Smooth muscle cell (in vitro differentiated cells): Measurements from ENCODE around the gene ANGPTL8. TPM values are rescaled to one million over a fixed set of nuclear protein-coding genes. Genes with fewer than 3 reads are reported as not detected.

Experiments used
- DNase-seq: peaks from one replicate; lab custom pipeline; 2025; ENCODE audit not compliant: unreplicated experiment; lab: John Stamatoyannopoulos, UW
- H2AFZ ChIP-seq: fragments of 200-600 bp; sonication (generic); 2 replicates; pipeline ENCODE4 v1.6.0; 2016; ENCODE audit warnings: antibody characterized with exemption, low read depth, mild to moderate bottlenecking
- H3F3A ChIP-seq: fragments of 200-600 bp; sonication (generic); 2 replicates; pipeline ENCODE4 v1.6.0; 2017; ENCODE audit warnings: antibody characterized with exemption, low read depth
- H3K27ac ChIP-seq: fragments of 200-600 bp; sonication (generic); 2 replicates; pipeline ENCODE4 v1.5.1; 2016; ENCODE audit warnings: low read depth, mild to moderate bottlenecking
- H3K27me3 ChIP-seq: fragments of 200-600 bp; sonication (generic); 2 replicates; pipeline ENCODE4 v1.6.1; 2016; ENCODE audit warnings: low read depth, mild to moderate bottlenecking
- H3K36me3 ChIP-seq: fragments of 200-600 bp; sonication (generic); 2 replicates; pipeline ENCODE4 v1.5.1; 2016; ENCODE audit warnings: low read depth
- H3K4me1 ChIP-seq: fragments of 200-600 bp; sonication (generic); 2 replicates; pipeline ENCODE4 v1.5.1; 2016; ENCODE audit warnings: low read depth
- H3K4me2 ChIP-seq: fragments of 200-600 bp; sonication (generic); 2 replicates; pipeline ENCODE4 v1.6.0; 2016; ENCODE audit warnings: mild to moderate bottlenecking
- H3K4me3 ChIP-seq: fragments of 200-600 bp; sonication (generic); 2 replicates; pipeline ENCODE4 v1.5.1; 2016; ENCODE audit warnings: mild to moderate bottlenecking
- H3K79me2 ChIP-seq: fragments of 200-600 bp; sonication (generic); 2 replicates; pipeline ENCODE4 v1.6.0; 2016; ENCODE audit warnings: low read depth, mild to moderate bottlenecking
- H3K9ac ChIP-seq: fragments of 200-600 bp; sonication (generic); 2 replicates; pipeline ENCODE4 v1.6.0; 2016; ENCODE audit warnings: low read depth
- H3K9me3 ChIP-seq: fragments of 200-600 bp; sonication (generic); replicated peaks from 2 replicates; pipeline ENCODE4 v1.5.1; 2016; ENCODE audit warnings: low read depth
- H4K20me1 ChIP-seq: fragments of 200-600 bp; sonication (generic); 2 replicates; pipeline ENCODE4 v1.6.0; 2016; ENCODE audit warnings: low read depth
- WGBS: methylation state at CpG from one replicate; pipeline ENCODE4 v1.1.7; 2016; ENCODE audit warnings: low lambda C conversion rate; 5-methylcytosine and 5-hydroxymethylcytosine counted together
- polyA plus RNA-seq: library from polyadenylated mRNA; unstranded; fragments of >200 nt; fragmentation: Nextera tagmentation; extraction: Ambion mirVana; gene quantifications from 2 replicates; pipeline ENCODE4 v1.2.1, GENCODE V29; 2016
- total RNA-seq: library from RNA; depleted of rRNA; stranded (reverse); fragments of >200 nt; gene quantifications from 2 replicates; pipeline ENCODE4 v1.2.3, GENCODE V29; 2014
- TF ChIP-seq, protein P1 (sequence below): fragments of 200-600 bp; sonication (generic); IDR thresholded peaks from 2 replicates; pipeline ENCODE4 v1.5.1; 2017; ENCODE audit warnings: borderline replicate concordance, mild to moderate bottlenecking, antibody characterized with exemption; ENCODE audit not compliant: insufficient read depth, poor library complexity, severe bottlenecking

ANGPTL8 gene
- total and polyA plus RNA-seq, 2 experiments from 2014 or later = 0.54 to 0.80 TPM

DNA sequence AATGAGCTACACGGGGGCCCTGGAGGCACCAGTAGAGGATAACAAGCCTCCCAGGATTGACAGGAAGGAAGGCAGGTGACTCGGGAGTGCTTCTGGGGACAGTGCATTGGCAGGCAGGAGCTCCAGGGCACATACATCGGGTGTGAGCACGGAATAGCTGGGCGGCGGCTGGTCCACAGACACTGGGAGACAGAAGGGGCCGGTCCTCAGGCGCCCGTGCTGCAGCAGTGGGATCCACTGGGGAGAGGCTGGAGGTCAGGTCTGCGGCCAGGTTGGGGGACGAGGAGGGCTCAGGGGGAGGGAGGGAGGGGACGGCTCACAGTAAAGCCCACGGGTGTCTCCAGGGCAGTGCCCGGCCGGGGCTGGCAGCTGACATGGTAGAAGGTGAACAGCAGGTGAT is 2.1 kb upstream of the ANGPTL8 start:
- no peak overlapping the region for H3K9ac ChIP-seq
- H3K27ac ChIP-seq = no peak overlapping the region
- H3K4me2 ChIP-seq = no peak overlapping the region
- H3K9me3 ChIP-seq = no peaks in the 10 kb centered on the region
- H3K27me3 ChIP-seq = no peaks in the 10 kb centered on the region
- no peaks in the 10 kb centered on the region for H4K20me1 ChIP-seq
- H3K4me3 ChIP-seq = no peak overlapping the region
- H3K36me3 ChIP-seq = no peaks in the 10 kb centered on the region
- TF ChIP-seq, protein P1, sequence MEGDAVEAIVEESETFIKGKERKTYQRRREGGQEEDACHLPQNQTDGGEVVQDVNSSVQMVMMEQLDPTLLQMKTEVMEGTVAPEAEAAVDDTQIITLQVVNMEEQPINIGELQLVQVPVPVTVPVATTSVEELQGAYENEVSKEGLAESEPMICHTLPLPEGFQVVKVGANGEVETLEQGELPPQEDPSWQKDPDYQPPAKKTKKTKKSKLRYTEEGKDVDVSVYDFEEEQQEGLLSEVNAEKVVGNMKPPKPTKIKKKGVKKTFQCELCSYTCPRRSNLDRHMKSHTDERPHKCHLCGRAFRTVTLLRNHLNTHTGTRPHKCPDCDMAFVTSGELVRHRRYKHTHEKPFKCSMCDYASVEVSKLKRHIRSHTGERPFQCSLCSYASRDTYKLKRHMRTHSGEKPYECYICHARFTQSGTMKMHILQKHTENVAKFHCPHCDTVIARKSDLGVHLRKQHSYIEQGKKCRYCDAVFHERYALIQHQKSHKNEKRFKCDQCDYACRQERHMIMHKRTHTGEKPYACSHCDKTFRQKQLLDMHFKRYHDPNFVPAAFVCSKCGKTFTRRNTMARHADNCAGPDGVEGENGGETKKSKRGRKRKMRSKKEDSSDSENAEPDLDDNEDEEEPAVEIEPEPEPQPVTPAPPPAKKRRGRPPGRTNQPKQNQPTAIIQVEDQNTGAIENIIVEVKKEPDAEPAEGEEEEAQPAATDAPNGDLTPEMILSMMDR = no peak
- WGBS = 96% methylated on average over 10 of the region's 15 CpGs
- DNase-seq = no peak
- H3K4me1 ChIP-seq = no peaks in the 10 kb centered on the region
- no peak overlapping the region for H2AFZ ChIP-seq
- H3K79me2 ChIP-seq = no peaks in the 10 kb centered on the region
- H3F3A ChIP-seq = no peaks in the 10 kb centered on the region

DNA sequence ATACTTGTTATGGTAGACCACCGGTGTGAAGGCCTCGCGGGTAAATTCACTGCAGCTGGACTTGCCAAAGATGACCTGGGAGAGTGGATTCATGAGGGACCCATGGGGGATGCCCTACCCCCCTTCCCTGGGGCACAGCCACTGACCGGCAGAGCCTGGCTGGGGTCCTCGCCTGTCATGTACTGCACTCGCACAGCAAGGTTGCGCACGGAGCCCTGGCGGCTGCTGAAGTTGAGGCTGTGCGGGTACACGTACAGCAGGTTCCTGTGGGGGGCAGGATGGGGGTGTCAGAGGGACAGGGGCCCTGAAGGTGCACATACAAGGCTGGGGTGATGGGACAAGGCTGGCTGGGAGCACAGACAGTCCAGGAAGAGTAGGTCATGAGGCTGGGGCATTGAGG is 1.4 kb upstream of the ANGPTL8 start:
- Histone ChIP-seq H3K27ac (no peak overlapping the region), H3K4me1 (no peaks in the 10 kb centered on the region), H3K9me3 (no peaks in the 10 kb centered on the region), H2AFZ (no peak overlapping the region), H3K9ac (no peak overlapping the region), H3K36me3 (no peaks in the 10 kb centered on the region), H3F3A (no peaks in the 10 kb centered on the region), H3K4me2 (no peak overlapping the region), H4K20me1 (no peaks in the 10 kb centered on the region), H3K27me3 (no peaks in the 10 kb centered on the region), H3K4me3 (no peak overlapping the region), H3K79me2 (no peaks in the 10 kb centered on the region)
- TF ChIP-seq, protein P1 = no peak
- 97% methylated on average over 11 of the region's 11 CpGs for WGBS
- no peak for DNase-seq

DNA sequence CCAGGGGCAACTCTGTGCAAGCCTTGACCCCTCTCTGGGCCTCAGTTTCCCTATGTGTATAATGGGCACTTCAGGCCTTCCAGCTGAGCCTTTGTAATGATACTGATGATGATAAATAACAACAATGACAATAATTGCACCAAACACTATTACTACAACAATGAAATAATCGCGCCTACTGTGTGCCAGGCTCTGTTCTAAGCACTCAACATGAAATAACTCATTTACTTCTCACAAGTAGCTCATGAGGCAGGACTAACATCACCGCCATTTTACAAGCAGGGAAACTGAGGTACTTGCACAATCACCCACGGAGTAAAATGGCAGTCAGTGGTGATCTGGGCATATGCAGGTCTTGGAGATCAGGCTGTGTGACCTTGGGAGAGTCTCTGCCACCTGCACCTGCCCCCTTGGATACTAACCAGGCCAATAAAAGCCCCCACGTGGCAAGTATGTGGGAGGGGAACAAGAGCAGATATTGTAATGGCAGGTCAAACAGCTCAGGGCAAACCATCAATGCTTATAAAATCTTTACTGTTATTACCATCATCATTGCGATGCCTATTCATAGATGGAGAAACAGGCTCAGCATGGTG is 540 bp upstream of the ANGPTL8 start:
- 95% methylated on average over 6 of the region's 6 CpGs for WGBS
- no peak for DNase-seq

More for the DNA sequence above, 540 bp upstream of the ANGPTL8 start:
- Histone ChIP-seq H3K79me2 (no peaks in the 10 kb centered on the region), H3K4me1 (no peaks in the 10 kb centered on the region), H2AFZ (no peak overlapping the region), H3K4me2 (no peak overlapping the region), H3K9me3 (no peaks in the 10 kb centered on the region), H3K9ac (no peak overlapping the region), H3F3A (no peaks in the 10 kb centered on the region), H3K27me3 (no peaks in the 10 kb centered on the region), H3K4me3 (no peak overlapping the region), H3K36me3 (no peaks in the 10 kb centered on the region), H3K27ac (no peak overlapping the region), H4K20me1 (no peaks in the 10 kb centered on the region)
- TF ChIP-seq, protein P1 = no peak
